ENCODE results near the gene SIK3.

The SIK3 gene

DNA sequence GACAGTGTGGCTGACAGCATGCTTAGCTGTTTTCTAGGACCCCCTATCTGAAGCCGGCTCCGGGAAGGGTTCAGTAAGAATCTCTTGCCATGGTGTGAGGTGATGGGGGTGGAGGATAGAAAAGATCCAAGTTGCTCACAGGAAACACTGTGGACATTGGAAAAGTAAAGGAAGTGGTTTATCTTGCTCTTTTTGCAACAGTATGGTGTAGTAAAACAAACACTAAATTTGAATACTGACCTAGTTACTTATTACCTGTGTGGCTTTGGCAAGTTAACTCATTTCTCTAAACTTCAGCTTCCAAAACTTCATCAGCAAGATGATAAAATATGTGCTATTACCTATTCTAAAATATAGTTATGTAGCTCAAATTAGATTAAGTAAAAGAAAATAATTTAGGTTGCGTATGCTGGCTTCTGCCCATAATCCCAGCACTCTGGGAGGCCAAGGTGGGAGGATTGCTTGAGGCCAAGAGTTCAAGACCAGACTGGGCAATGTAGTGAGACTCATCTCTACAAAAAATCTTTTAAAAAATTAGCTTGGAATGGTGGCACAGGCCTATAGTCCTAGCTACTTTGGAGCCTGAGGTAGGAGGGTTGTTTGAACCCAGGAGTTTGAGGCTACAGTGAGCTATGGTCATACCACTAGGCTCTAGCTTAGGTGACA lies 209.2 kb downstream of the SIK3 start:
- FAIRE-seq = no peak

DNA sequence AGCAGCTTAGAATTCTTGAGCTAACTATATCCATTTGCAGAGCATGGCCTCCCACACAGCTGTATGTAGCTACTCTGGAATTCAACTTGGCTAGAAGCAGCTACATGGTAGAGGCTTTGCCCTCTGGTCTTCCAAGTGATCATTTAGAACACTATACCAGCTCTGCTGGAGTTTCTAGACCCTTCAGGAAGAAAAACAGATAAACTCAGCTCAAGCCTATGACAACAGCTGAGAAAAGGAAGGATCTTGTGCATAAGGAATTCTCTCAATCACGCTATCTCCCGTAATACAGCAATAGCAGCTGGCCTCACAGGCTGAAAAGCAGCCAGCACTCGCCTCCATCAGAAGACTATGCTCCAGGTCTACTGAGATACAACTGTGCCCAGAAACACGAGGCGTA lies 210.2 kb downstream of the SIK3 start:
- no peak for FAIRE-seq

DNA sequence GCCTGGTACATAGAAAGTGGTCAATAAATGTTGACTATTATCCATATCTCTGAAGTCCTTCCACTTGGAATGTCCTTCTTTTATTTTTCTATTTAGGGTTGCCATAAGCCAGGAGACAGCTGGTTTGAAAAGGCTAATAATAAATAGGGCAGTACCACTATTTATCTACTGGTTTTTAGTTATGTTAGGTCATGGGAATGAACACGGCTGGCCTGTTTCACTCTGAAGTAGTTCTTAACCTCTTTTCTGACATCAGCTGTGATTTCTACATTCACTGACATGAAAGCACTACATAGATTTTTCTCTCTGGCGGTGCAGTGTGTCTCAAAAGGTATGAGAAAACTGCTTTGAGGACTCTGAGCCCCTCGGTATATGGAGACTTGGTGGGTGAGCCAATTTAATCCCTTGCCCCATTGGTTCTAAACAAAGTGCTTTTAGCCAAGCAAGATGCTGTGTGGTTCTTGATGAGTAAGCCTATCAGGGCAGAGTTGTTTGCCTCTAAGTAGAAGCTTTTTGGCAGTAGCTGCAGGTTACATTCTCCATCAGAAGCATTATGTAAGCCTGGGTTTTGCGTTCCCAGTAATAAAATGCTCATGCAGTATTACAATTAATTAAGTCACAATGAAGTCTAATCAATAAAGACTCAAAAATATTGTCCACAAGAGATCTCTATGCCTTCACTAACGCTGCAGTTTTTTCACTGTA lies 212.1 kb downstream of the SIK3 start:
- FAIRE-seq = no peak

DNA sequence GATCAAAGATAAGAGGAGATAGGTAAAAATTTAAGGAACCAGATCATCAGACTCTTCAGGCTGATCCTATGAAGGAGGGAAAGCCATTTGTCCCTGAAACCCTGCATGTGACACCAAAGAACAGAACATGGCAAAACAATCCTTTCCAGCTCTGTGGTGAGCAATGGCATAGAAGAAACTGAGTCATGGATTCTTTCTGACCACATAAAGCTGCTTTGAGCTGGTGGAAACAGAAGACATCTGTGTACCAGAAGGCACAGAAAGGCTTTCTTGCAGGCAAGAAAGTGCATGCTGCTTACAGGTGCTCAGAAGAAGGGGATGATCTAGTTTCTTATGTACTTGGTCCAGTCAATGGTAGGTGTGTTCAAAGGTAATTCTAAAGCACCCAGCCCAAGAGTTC lies 215.8 kb downstream of the SIK3 start:
- FAIRE-seq = no peak

DNA sequence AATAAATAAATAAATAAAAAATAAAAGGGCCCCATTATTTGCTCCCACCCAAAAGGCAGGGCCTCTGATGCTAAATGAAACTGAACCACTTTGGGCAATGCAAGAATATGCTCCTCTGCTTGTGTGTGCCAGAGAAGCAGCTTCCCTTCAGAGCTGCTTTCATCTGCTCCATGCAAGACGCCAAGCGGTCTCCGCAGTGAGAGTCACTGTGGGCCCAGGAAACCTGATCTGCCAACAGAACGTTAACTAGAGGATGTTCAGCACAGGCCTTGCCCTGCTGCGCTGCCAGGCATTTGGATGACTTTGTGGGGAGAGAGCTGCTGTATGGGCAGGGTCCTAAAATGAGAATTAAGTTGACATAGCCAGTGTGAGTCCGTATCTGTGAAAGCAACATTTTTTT lies 217.1 kb downstream of the SIK3 start:
- FAIRE-seq = no peak

DNA sequence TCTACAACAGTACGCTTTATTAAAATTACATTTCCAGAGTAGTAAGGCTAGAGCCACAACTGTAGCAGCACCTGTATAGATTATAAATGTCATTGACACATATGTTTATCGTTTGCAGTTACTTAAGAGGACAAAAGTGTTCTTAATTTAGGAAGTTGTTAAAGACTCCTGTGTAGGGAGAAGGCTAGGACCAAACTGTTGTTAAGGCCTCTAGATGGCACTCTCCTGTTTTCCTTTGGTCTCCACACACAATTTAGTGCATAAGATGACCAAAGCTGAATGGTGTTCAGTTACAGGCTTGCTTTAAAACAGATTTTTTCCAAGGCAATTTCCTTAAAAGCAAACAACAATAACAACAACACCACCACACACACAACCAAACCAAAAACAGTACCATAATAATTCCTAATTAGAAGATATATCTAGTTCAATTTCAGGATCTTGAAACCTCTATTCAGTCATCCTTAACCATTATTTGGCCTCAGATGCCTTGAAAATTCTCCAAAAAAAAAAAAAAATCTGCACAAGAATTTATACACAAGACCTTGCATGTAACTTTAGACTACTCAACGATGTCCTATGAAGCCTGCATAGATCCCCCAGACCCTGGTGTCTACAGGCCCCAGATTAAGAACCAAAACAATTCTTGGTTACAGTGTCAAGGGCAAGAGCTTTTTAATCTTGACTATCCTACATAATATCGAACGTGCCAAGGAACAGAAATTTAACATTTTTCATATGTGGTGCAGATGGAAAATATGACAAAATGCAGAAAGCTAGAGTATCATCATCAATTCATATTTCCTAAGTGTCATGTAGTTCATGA lies 218.2 kb downstream of the SIK3 start:
- peak; percentile 90 for FAIRE-seq

DNA sequence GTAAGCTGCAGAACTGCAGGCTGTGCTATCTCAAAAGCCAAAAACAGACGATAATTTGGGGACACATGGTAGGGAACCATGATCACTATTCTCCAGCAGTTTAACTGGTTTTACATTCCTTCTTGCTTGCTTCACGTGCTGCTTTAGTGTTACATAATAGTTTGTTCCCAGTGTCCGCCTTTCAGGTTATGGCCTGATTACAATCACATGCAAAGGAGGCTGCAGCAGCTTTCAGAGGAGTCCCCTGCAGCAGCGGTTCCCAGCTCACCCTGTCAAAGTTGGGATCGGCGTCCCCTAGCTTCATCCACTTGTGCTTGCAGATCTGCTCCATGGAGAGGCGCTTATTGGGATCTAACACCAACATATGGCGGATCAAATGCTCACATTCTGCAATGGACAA lies 221.6 kb downstream of the SIK3 start:
- FAIRE-seq = no peak

DNA sequence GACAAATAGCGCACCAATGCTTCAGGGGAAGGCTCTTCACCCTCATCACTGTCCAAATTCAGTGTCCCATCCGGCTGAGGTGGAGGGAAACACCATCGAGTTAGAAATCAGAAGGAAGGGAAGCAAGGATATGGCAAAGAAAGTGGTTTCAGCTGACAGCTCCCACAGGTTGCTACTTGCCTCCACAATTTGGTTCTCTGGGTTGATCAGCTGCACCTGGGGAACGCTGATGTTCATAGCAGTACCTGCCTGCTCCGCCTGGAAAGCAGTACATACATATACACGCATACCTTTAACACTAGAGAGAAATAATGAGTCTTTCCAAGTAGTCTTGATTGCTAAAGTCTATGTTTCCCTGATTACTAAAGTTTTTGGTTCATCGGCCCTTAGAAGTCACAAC lies 223.0 kb downstream of the SIK3 start:
- no peak for FAIRE-seq

DNA sequence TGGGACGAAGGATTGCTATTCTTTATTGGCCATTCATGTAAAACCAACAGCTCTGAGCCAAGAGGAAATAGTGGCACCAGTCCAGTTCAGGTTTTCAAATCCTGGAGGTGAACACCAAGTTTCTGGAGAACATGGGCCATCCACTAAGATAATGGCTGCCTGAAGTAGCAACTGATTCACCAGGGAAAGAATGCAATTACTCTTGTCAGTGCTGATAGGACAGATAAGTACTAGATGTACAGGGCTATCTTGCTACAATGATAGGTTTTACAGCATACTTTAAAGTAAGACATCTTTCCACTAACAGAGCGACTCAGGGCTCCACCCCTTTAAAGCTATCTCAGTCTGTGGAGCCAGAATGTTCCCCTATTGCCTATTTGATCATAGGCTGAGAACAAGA lies 224.0 kb downstream of the SIK3 start:
- no peak for FAIRE-seq

DNA sequence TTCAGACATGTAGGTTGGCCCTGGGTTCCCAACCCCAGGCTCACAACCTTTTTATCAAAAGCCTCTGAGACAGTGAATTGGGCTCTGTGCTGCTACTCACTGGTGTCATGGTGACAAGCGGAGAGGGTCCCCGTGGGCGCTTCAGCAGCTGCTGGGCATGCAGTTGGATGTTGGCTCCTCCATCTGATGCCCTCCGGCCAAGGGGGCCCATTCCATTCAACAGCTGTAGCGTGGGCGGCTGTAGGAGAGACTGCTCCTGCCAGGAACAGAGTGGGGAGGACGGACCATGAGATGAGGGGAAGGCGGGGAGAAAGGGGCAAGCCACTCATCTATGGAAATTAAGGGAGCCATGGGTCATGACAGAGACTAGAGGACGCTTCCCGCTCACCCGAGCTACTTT lies 224.8 kb downstream of the SIK3 start:
- FAIRE-seq = no peak

DNA sequence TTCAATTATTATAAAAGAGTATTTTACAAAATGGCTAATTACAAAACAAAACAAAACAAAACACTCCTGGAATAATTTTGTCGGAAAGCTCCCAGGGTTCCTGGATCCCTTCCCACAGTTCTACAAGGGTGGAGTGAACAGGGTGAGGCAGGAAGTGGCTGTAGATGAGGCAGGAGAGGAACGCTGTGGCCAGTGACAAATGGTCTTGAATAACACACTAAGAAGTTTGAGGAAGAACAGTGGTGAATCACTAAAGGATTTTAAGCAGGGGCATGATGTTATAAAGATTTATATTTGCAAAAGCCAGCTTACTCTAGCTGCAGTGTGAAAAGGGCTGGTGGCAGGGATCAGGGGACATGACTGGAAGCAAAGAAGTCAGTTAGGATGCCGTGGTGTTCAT lies 227.0 kb downstream of the SIK3 start:
- FAIRE-seq = no peak

DNA sequence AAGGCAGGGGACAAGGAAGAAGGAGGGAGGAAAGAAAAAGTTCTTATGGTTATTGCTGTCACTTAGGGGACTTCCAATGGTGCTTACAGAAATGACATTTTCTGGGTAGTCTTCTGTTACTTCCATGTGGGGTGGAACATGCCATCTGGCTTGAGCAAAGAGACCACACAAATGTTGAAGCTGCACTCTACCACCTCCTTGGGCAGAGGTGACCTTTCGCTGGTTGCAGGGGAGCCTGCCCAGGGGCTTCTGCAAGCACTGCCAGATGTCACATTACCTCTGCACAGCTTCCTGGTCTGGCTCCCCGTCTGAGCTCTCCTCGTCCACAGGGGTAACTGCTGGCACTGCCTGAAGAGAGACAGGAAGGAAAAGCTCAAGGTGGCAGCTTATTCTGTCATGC lies 228.2 kb downstream of the SIK3 start:
- FAIRE-seq = no peak

DNA sequence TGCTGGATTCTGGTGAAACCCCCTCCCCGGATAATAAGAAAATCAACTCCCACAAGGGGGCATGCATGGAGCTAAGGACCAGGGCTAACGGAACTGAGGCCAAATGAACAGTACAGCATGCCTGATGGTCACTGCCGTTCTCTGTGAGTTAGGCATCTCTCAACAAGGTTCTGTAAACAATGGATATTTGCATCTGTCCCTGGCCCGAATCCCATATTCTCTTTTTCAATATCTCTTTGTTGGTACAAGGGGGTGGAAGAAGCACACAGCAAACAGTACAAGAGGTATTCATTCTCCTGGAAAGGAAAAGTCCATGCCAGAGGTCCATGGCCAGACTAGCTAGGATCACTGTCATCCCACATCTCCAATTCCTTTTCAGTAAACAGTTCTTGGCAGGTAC lies 228.6 kb downstream of the SIK3 start:
- FAIRE-seq = no peak

DNA sequence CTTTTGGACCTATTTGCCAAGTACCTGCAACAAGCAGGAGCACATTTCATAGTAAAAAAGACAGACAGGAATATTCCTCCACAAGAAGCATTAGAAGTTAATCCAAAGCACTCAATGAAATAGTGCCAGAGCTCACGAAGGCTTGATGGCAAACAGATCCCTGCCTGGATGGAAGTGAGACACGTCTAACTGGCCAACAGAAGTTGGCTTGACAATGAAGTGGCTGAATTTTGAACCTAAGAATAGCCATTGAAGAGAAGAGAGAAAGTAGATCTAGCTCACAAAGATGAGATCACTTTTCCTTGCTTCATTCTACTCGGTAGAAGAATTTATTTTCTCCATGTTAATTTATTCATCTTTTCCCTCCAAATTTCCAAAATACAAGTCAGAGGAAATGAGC lies 230.2 kb downstream of the SIK3 start:
- no peak for FAIRE-seq

DNA sequence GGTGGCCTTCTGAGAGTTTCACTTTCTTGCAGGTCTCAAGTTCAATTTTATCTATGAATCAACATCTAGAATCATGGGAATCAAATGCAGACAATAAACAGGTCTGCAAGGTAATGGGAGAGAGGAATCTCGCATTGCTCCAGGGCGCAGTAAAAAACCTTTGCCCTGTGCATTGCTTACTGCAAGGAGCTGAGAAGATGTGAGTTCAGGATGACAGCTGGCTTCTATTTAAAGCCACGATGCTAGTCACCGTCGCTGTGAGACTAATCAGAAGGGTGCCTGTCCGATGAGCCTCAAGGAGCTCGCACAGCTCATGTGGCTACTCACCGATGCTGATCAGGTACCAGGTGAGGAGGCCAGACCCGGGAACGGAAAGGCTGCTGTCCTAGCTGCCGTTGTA lies 230.6 kb downstream of the SIK3 start:
- FAIRE-seq = no peak

DNA sequence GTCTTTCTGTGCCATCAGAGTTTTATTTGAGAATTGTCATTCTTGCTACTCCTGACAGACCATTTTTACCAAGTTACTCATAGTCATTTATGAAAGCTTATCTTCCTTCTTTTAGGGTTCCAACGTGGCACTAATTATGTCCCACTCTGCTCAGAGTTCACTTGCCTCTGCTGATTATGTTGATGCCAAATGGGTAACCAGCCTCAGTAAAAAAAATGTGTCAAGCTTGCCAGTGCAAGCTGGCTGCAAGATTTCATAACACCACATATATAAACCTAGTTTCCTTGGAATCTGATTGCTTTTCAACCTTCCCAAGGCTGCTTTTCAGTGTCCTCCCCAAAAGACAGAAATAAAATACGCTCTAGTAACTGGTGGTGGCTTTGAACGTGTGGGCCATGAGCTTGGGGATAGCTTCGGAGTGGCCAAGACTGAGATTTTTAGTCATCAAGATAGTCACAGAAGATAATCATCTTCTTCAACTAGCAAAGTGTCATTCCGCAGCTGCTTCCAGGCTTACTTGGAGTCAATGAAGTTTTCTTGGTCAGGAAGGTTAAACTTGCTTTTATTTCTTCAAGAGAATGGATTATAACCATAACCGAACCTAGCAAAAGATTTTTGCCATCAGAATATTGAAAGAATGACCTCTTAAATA lies 231.3 kb downstream of the SIK3 start:
- no peak for FAIRE-seq

DNA sequence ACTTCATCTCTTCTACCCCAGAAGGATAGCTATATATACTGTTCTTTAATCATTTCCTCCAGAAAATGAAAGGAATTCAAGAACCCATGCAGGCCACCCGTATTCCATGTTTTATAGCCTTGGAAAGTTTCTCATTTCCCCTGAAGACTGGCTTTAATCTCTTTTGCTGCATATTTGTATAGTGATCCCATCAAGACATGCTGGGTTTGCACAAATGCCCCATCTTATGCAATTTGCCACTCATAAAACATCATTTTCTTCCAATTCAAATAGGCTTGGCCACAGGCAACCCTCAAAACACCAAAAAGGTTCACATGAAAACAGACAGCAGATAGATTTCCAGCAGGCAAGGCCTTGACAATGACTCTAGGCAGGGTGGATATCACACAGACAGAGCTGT lies 232.5 kb downstream of the SIK3 start:
- no peak for FAIRE-seq

DNA sequence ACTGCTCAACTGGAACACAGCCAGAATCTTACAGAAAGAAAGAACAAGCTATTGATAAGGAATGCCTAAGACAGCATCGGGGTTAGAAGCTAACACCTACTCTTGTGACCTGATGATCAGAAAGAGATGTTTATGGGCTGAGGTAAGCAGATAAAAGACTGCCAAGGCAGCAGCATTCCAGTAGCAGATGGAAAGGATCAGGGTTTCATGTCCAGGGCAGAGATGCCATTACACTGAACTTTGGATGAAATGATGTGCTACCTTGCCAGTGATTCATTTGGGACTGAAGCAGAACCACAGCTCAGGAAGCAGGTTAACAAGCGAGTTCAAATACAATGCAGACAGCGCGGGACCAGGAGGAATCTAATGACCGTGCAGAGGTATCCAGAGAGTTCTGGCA lies 233.7 kb downstream of the SIK3 start:
- no peak for FAIRE-seq

DNA sequence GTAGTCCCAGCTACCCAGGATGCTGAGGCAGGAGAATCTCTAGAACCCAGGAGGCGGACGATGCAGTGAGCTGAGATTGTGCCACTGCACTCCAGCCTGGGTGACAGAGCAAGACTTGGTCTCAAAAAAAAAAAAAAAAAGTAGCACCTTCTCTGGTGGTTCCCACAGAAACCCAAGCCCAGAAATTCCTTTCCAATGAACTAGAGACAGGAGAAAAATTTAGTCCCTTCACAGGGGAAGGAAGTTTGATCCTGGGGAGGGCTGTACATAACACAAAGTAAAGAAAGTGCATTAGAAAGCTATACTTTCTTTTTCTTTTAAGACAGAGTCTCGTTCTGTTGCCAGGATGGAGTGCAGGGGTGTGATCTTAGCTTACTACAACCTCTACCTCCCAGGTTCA lies 235.3 kb downstream of the SIK3 start:
- FAIRE-seq = no peak

DNA sequence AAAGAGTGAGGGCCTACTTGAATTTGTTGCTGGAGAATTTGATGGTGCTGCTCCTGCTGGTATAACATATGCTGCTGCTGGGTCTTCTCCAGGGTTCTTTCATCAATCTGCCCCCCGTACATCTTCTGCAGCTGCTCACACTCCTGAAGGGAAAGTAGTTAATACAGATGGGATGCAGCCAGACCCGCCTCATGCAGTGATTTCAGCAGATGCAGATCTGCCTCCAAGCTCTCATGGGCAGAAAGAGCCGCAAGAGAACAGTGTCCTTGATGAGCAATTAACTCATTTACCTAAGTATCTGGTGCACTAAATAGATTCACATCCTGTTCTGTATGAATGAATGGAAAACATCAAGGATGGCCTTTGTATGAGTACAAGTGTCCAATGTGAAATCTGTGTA lies 236.0 kb downstream of the SIK3 start:
- no peak for FAIRE-seq

DNA sequence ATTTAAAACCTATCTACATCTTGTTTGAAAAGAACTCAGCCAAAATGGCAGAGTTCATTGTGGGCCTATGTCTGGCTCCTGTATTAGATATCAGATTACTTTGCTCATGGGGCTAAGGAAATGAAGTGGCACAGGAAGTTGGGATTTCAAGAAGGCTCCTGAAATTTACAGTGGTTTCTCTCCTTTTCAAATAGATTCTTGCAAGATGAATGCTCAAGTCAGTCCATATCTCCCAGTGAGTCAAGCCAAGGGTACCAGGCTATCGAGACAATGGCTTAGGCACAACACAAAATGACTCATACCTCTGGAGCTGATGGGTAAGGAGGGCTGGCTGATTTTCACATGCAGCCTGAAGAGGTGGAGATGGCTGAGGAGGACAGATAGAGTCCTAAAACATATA lies 236.7 kb downstream of the SIK3 start:
- FAIRE-seq = no peak

DNA sequence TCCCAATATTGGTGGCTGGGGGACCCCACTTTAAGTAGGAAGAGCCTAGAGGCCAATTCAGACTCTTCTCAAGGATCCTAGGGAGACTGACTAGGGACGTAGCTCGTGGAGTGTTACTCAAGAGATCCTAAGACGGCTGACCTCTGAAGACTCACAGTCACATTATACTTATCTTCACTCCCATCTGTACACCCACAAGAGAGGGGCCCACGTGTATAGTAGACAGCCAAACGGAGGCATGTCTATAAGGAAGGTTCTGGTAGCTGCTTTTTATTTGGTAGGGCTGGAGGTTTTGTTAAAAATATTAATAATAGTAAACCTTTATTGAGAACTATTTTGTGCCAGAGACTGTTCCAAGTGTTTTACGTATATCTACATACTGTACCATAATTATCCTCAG lies 237.9 kb downstream of the SIK3 start:
- FAIRE-seq = no peak

DNA sequence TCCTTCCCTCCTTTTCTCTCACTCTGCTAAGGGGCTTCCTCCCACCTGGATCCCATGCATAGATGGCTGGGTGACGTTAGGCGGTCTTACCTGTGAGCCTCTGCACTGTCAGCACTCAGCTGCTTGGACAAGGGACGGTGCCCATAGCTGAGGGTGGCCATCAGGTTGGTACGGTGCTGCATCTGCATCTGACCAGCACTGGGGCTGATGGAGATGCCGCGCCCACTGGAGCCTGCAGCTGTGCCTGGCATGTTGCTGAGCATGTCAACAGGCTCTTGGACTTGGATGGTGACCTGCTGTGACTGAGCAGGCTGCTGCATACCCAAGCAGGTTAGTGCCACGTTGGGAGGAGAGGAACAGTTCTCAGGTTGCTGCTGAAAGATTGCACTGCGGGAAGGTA lies 239.1 kb downstream of the SIK3 start:
- FAIRE-seq = no peak

DNA sequence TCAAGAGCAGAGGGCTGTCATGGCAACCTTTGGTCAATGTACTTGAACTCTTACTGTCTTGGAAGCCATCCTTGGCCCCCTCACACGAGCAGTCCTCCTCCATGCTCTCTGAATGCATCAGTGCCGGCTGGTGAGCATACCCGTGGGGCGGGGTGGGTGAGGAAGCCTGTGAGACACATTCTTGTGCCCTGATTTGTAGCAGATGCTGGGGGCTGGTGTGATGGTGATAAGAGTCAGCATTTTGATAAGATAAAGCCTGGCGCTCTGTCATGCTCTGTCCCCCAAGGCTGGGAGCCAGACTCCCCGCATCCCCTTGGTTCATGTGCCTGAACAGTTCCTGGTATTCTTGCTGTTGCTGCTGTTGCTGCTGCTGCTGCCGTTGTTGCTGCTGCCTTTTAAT lies 240.3 kb downstream of the SIK3 start:
- FAIRE-seq = no peak
